Measurements from ENCODE around the gene GIMAP6.
"Not testable (repeated sequence)": the region's sequence is repeated elsewhere in the genome, so short reads cannot be mapped to it uniquely, and the experiment has no call there.

The GIMAP6 gene

GRCh38 chr7:150626696-150627095 is 5.5 kb downstream of the GIMAP6 start:
- no peaks in the 10 kb centered on the region for H3K27me3 ChIP-seq (ENCODE audit: insufficient read depth, poor library complexity, severe bottlenecking)
- TF ChIP-seq GABPA (IDR thresholded peaks at IDR 0.05; ENCODE audit: low read depth) = no peak
- no peak for TF ChIP-seq POLR2AphosphoS5 (IDR thresholded peaks at IDR 0.05; ENCODE audit: low read depth)
- TF ChIP-seq SPI1 (IDR thresholded peaks at IDR 0.05; ENCODE audit: borderline replicate concordance, low read depth) = no peak
- DNase-seq (ENCODE audit: low read depth in 1 of 2, low spot score in 1 of 2) = no peak
- H3K4me3 ChIP-seq (replicated peaks; ENCODE audit: insufficient read depth, low read length) = no peak overlapping the region
- H3K27ac ChIP-seq (replicated peaks) = no peak overlapping the region

DNA sequence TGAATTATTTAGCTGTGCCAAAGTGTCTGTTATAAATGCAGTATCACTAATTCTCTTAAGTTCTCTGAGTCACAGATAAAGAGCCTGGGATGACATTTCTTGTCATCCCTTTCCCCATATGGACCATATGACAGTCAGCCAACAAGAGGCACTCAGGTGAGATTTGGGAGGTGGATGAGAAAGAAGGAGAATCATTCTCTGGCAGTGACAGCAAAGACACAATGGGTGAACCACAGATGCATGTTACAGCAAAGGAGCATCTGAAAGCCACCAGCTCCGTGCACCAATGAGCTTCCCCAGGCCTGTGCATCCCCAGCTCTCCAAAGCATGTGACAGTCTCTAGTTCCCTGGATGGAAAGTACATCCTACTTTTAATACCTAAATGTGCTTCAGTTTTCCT is 10.8 kb downstream of the GIMAP6 start:
- no peak for DNase-seq (ENCODE audit: low read depth in 1 of 2, low spot score in 1 of 2)
- no peak overlapping the region for H3K4me3 ChIP-seq (replicated peaks; ENCODE audit: insufficient read depth, low read length)
- no peaks in the 10 kb centered on the region for H3K27me3 ChIP-seq (ENCODE audit: insufficient read depth, poor library complexity, severe bottlenecking)
- H3K27ac ChIP-seq (replicated peaks) = no peak overlapping the region
- TF ChIP-seq, protein P1, sequence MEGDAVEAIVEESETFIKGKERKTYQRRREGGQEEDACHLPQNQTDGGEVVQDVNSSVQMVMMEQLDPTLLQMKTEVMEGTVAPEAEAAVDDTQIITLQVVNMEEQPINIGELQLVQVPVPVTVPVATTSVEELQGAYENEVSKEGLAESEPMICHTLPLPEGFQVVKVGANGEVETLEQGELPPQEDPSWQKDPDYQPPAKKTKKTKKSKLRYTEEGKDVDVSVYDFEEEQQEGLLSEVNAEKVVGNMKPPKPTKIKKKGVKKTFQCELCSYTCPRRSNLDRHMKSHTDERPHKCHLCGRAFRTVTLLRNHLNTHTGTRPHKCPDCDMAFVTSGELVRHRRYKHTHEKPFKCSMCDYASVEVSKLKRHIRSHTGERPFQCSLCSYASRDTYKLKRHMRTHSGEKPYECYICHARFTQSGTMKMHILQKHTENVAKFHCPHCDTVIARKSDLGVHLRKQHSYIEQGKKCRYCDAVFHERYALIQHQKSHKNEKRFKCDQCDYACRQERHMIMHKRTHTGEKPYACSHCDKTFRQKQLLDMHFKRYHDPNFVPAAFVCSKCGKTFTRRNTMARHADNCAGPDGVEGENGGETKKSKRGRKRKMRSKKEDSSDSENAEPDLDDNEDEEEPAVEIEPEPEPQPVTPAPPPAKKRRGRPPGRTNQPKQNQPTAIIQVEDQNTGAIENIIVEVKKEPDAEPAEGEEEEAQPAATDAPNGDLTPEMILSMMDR (IDR thresholded peaks at IDR 0.05; ENCODE audit: insufficient read depth, low read length) = no peak
- no peak for TF ChIP-seq SPI1 (IDR thresholded peaks at IDR 0.05; ENCODE audit: borderline replicate concordance, low read depth)
- TF ChIP-seq, protein P2, sequence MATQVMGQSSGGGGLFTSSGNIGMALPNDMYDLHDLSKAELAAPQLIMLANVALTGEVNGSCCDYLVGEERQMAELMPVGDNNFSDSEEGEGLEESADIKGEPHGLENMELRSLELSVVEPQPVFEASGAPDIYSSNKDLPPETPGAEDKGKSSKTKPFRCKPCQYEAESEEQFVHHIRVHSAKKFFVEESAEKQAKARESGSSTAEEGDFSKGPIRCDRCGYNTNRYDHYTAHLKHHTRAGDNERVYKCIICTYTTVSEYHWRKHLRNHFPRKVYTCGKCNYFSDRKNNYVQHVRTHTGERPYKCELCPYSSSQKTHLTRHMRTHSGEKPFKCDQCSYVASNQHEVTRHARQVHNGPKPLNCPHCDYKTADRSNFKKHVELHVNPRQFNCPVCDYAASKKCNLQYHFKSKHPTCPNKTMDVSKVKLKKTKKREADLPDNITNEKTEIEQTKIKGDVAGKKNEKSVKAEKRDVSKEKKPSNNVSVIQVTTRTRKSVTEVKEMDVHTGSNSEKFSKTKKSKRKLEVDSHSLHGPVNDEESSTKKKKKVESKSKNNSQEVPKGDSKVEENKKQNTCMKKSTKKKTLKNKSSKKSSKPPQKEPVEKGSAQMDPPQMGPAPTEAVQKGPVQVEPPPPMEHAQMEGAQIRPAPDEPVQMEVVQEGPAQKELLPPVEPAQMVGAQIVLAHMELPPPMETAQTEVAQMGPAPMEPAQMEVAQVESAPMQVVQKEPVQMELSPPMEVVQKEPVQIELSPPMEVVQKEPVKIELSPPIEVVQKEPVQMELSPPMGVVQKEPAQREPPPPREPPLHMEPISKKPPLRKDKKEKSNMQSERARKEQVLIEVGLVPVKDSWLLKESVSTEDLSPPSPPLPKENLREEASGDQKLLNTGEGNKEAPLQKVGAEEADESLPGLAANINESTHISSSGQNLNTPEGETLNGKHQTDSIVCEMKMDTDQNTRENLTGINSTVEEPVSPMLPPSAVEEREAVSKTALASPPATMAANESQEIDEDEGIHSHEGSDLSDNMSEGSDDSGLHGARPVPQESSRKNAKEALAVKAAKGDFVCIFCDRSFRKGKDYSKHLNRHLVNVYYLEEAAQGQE (IDR thresholded peaks at IDR 0.05; ENCODE audit: insufficient replicate concordance, low read depth) = no peak
- no peak for TF ChIP-seq POLR2AphosphoS5 (IDR thresholded peaks at IDR 0.05; ENCODE audit: low read depth)

GRCh38 chr7:150620617-150621371 is 11.4 kb downstream of the GIMAP6 start:
- Histone ChIP-seq H3K27ac (replicated peaks) (no peak overlapping the region), H3K4me3 (replicated peaks; ENCODE audit: insufficient read depth, low read length) (no peak overlapping the region), H3K27me3 (ENCODE audit: insufficient read depth, poor library complexity, severe bottlenecking) (no peaks in the 10 kb centered on the region)
- TF ChIP-seq, protein P2 (IDR thresholded peaks at IDR 0.05; ENCODE audit: insufficient replicate concordance, low read depth) = no peak
- TF ChIP-seq, protein P1 (IDR thresholded peaks at IDR 0.05; ENCODE audit: insufficient read depth, low read length) = no peak
- TF ChIP-seq GABPA (IDR thresholded peaks at IDR 0.05; ENCODE audit: low read depth) (no peak), POLR2AphosphoS5 (IDR thresholded peaks at IDR 0.05; ENCODE audit: low read depth) (no peak), SPI1 (IDR thresholded peaks at IDR 0.05; ENCODE audit: borderline replicate concordance, low read depth) (no peak)
- DNase-seq (ENCODE audit: low read depth in 1 of 2, low spot score in 1 of 2) = no peak

GRCh38 chr7:150620061-150620460 is 12.1 kb downstream of the GIMAP6 start:
- Histone ChIP-seq H3K27me3 (ENCODE audit: insufficient read depth, poor library complexity, severe bottlenecking) (no peaks in the 10 kb centered on the region), H3K27ac (replicated peaks) (no peak overlapping the region), H3K4me3 (replicated peaks; ENCODE audit: insufficient read depth, low read length) (no peak overlapping the region)
- no peak for TF ChIP-seq SPI1 (IDR thresholded peaks at IDR 0.05; ENCODE audit: borderline replicate concordance, low read depth)
- no peak for TF ChIP-seq POLR2AphosphoS5 (IDR thresholded peaks at IDR 0.05; ENCODE audit: low read depth)
- TF ChIP-seq, protein P1 (IDR thresholded peaks at IDR 0.05; ENCODE audit: insufficient read depth, low read length) = no peak
- TF ChIP-seq GABPA (IDR thresholded peaks at IDR 0.05; ENCODE audit: low read depth) = no peak
- no peak for DNase-seq (ENCODE audit: low read depth in 1 of 2, low spot score in 1 of 2)

GRCh38 chr7:150615221-150615755 is 16.9 kb downstream of the GIMAP6 start:
- not testable (repeated sequence) for H3K27me3 ChIP-seq (ENCODE audit: insufficient read depth, poor library complexity, severe bottlenecking); H3K27ac ChIP-seq (replicated peaks); H3K4me3 ChIP-seq (replicated peaks; ENCODE audit: insufficient read depth, low read length); DNase-seq (ENCODE audit: low read depth in 1 of 2, low spot score in 1 of 2)

- not testable (repeated sequence) for H3K4me3 ChIP-seq (replicated peaks; ENCODE audit: insufficient read depth, low read length); H3K27ac ChIP-seq (replicated peaks); H3K27me3 ChIP-seq (ENCODE audit: insufficient read depth, poor library complexity, severe bottlenecking); DNase-seq (ENCODE audit: low read depth in 1 of 2, low spot score in 1 of 2)
Observed at GRCh38 chr7:150614426-150614825, 17.8 kb downstream of the GIMAP6 start.

Data from HL-60 (cell line).